Glutamatergic neuron (in vitro differentiated cells): ENCODE data around the gene CHORDC1. TPM values are rescaled to one million over a fixed set of nuclear protein-coding genes. Genes with fewer than 3 reads are reported as not detected.

Source experiments
- DNase-seq: peaks from one replicate; pipeline ENCODE4 v3.0.0; 2022
- H3K27ac Mint-ChIP-seq: one replicate; pipeline ENCODE4 v1.8.0; 2020; ENCODE audit warnings: mild to moderate bottlenecking, mixed read lengths, inconsistent platforms; ENCODE audit not compliant: unreplicated experiment
- H3K27me3 Mint-ChIP-seq: one replicate; pipeline ENCODE4 v1.8.0; 2020; ENCODE audit warnings: mild to moderate bottlenecking, moderate library complexity, mixed read lengths, inconsistent platforms; ENCODE audit not compliant: unreplicated experiment
- H3K36me3 Mint-ChIP-seq: one replicate; pipeline ENCODE4 v1.8.0; 2020; ENCODE audit warnings: mild to moderate bottlenecking, mixed read lengths, inconsistent platforms; ENCODE audit not compliant: unreplicated experiment
- H3K4me1 Mint-ChIP-seq: one replicate; pipeline ENCODE4 v1.8.0; 2020; ENCODE audit warnings: mild to moderate bottlenecking, low read depth, mixed read lengths, inconsistent platforms; ENCODE audit not compliant: unreplicated experiment
- H3K4me3 Mint-ChIP-seq: one replicate; pipeline ENCODE4 v1.8.0; 2020; ENCODE audit warnings: mild to moderate bottlenecking, mixed read lengths, inconsistent platforms; ENCODE audit not compliant: unreplicated experiment
- H3K9me3 Mint-ChIP-seq: one replicate; pipeline ENCODE4 v1.8.0; 2020; ENCODE audit warnings: mild to moderate bottlenecking, moderate library complexity, mixed read lengths, inconsistent platforms; ENCODE audit not compliant: unreplicated experiment
- CTCF ChIP-seq: fragments of 200-600 bp; sonication (generic); IDR thresholded peaks from one replicate; pipeline ENCODE4 v1.5.0; 2021; ENCODE audit not compliant: partially characterized antibody, unreplicated experiment
- total RNA-seq: library from RNA; stranded (reverse); fragmentation: NEBNext Ultra II Directional; extraction: Animal tissue kit (Norgen Biotek cat#: 25700); gene quantifications from one replicate; pipeline ENCODE4 v1.2.1, GENCODE V29; 2021; ENCODE audit not compliant: unreplicated experiment

Gene CHORDC1
- total RNA-seq, 1 donor from 2014 or later = 49.2 TPM

GRCh38 chr11:90197377-90197776 is 25.5 kb downstream of the CHORDC1 start:
- Mint-ChIP-seq H3K4me1 (no peaks in the 10 kb centered on the region), H3K4me3 (no peak overlapping the region), H3K27me3 (no peaks in the 10 kb centered on the region), H3K36me3 (no peaks in the 10 kb centered on the region), H3K27ac (no peak overlapping the region), H3K9me3 (no peaks in the 10 kb centered on the region)
- no peak for TF ChIP-seq CTCF
- no peak for DNase-seq

- Mint-ChIP-seq H3K4me3 (no peak overlapping the region), H3K27me3 (no peaks in the 10 kb centered on the region), H3K36me3 (no peaks in the 10 kb centered on the region), H3K4me1 (no peaks in the 10 kb centered on the region), H3K9me3 (peaks cover 1% of the 10 kb centered on the region), H3K27ac (no peak overlapping the region)
- no peak for TF ChIP-seq CTCF
- no peak for DNase-seq
Measured at GRCh38 chr11:90192869-90193582, 29.8 kb downstream of the CHORDC1 start.

GRCh38 chr11:90189011-90189410 is 33.8 kb downstream of the CHORDC1 start:
- no peaks in the 10 kb centered on the region for H3K4me1 Mint-ChIP-seq
- no peaks in the 10 kb centered on the region for H3K36me3 Mint-ChIP-seq
- peaks cover 1% of the 10 kb centered on the region for H3K9me3 Mint-ChIP-seq
- TF ChIP-seq CTCF = no peak
- H3K27ac Mint-ChIP-seq = no peak overlapping the region
- no peak overlapping the region for H3K4me3 Mint-ChIP-seq
- no peak for DNase-seq
- no peaks in the 10 kb centered on the region for H3K27me3 Mint-ChIP-seq

GRCh38 chr11:90187839-90188238 is 35.0 kb downstream of the CHORDC1 start:
- DNase-seq = no peak
- H3K4me1 Mint-ChIP-seq = no peaks in the 10 kb centered on the region
- peaks cover 1% of the 10 kb centered on the region for H3K9me3 Mint-ChIP-seq
- H3K36me3 Mint-ChIP-seq = no peaks in the 10 kb centered on the region
- no peak overlapping the region for H3K4me3 Mint-ChIP-seq
- H3K27me3 Mint-ChIP-seq = no peaks in the 10 kb centered on the region
- no peak for TF ChIP-seq CTCF
- H3K27ac Mint-ChIP-seq = no peak overlapping the region

- H3K4me3 Mint-ChIP-seq = no peak overlapping the region
- H3K4me1 Mint-ChIP-seq = no peaks in the 10 kb centered on the region
- no peaks in the 10 kb centered on the region for H3K9me3 Mint-ChIP-seq
- no peak for DNase-seq
- H3K27me3 Mint-ChIP-seq = no peaks in the 10 kb centered on the region
- no peaks in the 10 kb centered on the region for H3K36me3 Mint-ChIP-seq
- H3K27ac Mint-ChIP-seq = no peak overlapping the region
- no peak for TF ChIP-seq CTCF
Measured at GRCh38 chr11:90179923-90180322, 42.9 kb downstream of the CHORDC1 start.
